HL-60 (cell line): ENCODE measurements around the gene ST6GAL1.

Experiments
- DNase-seq, 2 experiments: peaks; one replicate each; pipeline ENCODE4 v3.0.0-alpha.2; 2010 to 2020; ENCODE audit warnings: low read depth in 1 of 2, low spot score in 1 of 2
- H3K27ac ChIP-seq: fragments of 250-450 bp; sonication (Bioruptor Pico); replicated peaks from 2 replicates; pipeline ENCODE4 v1.5.1; 2020; ENCODE audit warnings: mild to moderate bottlenecking, moderate library complexity
- H3K27me3 ChIP-seq: fragments of 250-450 bp; sonication (Bioruptor Pico); 2 replicates; pipeline ENCODE4 v1.5.1; 2021; ENCODE audit warnings: mild to moderate bottlenecking, moderate library complexity; ENCODE audit not compliant: insufficient read depth, poor library complexity, severe bottlenecking
- H3K4me3 ChIP-seq: replicated peaks from 2 replicates; pipeline ENCODE4 v1.5.1; 2011; ENCODE audit warnings: mild to moderate bottlenecking, control low read depth, low read length; ENCODE audit not compliant: insufficient read depth
- CTCF ChIP-seq: IDR thresholded peaks from one replicate; pipeline ENCODE4 v1.5.1; 2011; ENCODE audit warnings: low read length, control low read depth, inconsistent platforms; ENCODE audit not compliant: insufficient read depth
- GABPA ChIP-seq: IDR thresholded peaks from 2 replicates; pipeline ENCODE4 v1.6.1; 2012; ENCODE audit warnings: low read depth
- POLR2AphosphoS5 ChIP-seq: IDR thresholded peaks from 2 replicates; pipeline ENCODE4 v1.6.1; 2012; ENCODE audit warnings: low read depth
- SPI1 ChIP-seq: IDR thresholded peaks from 2 replicates; pipeline ENCODE4 v1.6.1; 2012; ENCODE audit warnings: low read depth, mild to moderate bottlenecking, borderline replicate concordance
- TF ChIP-seq, protein P1 (sequence below): IDR thresholded peaks from 2 replicates; pipeline ENCODE4 v1.6.1; 2012; ENCODE audit warnings: low read depth; ENCODE audit not compliant: insufficient replicate concordance

The ST6GAL1 gene

DNA sequence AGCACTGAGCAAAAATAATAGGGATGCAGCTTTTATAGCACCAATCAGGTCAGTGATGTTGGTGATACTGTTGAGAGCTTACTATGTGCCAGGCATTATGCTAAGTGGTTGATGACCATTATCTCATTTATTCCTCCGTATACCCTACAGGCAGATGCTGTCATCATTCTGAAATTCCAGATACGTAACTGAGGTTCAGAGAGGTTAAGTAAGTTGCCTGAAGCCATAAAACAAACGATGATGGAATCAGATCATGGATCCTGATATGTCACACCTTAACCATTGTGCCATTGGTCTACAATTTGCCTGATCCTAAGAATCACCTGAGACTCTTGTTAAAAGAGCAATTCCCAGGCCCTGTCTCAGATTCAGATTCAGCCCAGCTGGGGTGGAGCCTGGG is 49.5 kb downstream of the ST6GAL1 start:
- DNase-seq: no peak
- Histone ChIP-seq H3K4me3 (no peak overlapping the region), H3K27ac (no peak overlapping the region), H3K27me3 (no peaks in the 10 kb centered on the region)
- no peak for TF ChIP-seq CTCF

DNA sequence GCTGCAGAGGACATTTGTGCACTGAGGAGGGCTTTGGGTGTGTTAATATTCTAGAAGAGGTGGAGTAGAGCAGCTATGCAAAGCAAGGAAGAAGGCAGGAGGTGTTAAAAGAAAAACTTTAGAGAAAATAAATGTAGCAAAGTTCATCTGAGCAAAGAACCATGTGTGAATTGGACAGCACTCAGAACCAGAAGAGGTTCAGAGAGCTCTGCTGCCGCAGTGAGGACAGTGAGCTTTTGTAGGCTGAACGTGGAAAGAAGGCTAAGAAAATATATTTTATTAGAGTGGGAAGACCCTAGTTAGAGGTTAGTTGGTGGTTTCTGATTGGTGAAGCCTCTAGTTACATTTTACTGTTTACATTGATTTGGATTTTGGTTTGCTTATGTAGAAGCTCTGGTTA is 50.7 kb downstream of the ST6GAL1 start:
- no peak for TF ChIP-seq CTCF
- TF ChIP-seq, protein P1, sequence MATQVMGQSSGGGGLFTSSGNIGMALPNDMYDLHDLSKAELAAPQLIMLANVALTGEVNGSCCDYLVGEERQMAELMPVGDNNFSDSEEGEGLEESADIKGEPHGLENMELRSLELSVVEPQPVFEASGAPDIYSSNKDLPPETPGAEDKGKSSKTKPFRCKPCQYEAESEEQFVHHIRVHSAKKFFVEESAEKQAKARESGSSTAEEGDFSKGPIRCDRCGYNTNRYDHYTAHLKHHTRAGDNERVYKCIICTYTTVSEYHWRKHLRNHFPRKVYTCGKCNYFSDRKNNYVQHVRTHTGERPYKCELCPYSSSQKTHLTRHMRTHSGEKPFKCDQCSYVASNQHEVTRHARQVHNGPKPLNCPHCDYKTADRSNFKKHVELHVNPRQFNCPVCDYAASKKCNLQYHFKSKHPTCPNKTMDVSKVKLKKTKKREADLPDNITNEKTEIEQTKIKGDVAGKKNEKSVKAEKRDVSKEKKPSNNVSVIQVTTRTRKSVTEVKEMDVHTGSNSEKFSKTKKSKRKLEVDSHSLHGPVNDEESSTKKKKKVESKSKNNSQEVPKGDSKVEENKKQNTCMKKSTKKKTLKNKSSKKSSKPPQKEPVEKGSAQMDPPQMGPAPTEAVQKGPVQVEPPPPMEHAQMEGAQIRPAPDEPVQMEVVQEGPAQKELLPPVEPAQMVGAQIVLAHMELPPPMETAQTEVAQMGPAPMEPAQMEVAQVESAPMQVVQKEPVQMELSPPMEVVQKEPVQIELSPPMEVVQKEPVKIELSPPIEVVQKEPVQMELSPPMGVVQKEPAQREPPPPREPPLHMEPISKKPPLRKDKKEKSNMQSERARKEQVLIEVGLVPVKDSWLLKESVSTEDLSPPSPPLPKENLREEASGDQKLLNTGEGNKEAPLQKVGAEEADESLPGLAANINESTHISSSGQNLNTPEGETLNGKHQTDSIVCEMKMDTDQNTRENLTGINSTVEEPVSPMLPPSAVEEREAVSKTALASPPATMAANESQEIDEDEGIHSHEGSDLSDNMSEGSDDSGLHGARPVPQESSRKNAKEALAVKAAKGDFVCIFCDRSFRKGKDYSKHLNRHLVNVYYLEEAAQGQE: no peak
- no peak for TF ChIP-seq POLR2AphosphoS5
- TF ChIP-seq SPI1: no peak
- TF ChIP-seq GABPA: no peak

GRCh38 chr3:186983659-186984058 is 53.3 kb downstream of the ST6GAL1 start:
- no peak for DNase-seq
- Histone ChIP-seq H3K27ac (no peak overlapping the region), H3K27me3 (no peaks in the 10 kb centered on the region), H3K4me3 (no peak overlapping the region)
- TF ChIP-seq POLR2AphosphoS5 (no peak), CTCF (no peak), SPI1 (no peak)
- TF ChIP-seq, protein P1: no peak

More for the DNA sequence above, 50.7 kb downstream of the ST6GAL1 start:
- no peak overlapping the region for H3K4me3 ChIP-seq
- H3K27me3 ChIP-seq: no peaks in the 10 kb centered on the region
- H3K27ac ChIP-seq: no peak overlapping the region
- no peak for DNase-seq

GRCh38 chr3:186984064-186984463 is 53.7 kb downstream of the ST6GAL1 start:
- H3K27me3 ChIP-seq: no peaks in the 10 kb centered on the region
- no peak overlapping the region for H3K27ac ChIP-seq
- no peak for DNase-seq
- no peak overlapping the region for H3K4me3 ChIP-seq
- TF ChIP-seq SPI1 (no peak), CTCF (no peak), GABPA (no peak), POLR2AphosphoS5 (no peak)
- TF ChIP-seq, protein P1: no peak
